ENCODE results near the gene TIMMDC1.

The TIMMDC1 gene

GRCh38 chr3:119555929-119556328, 57.6 kb downstream of the TIMMDC1 start:
- TF ChIP-seq CTCF (IDR thresholded peaks at IDR 0.05; ENCODE audit: insufficient read depth, low read length, poor library complexity, severe bottlenecking) = no peak
- TF ChIP-seq EZH2phosphoT487 (conservative IDR thresholded peaks at IDR 0.05; ENCODE audit: low read length) = no peak
- Histone ChIP-seq H4K20me1 (ENCODE audit: low read depth, low read length) (no peaks in the 10 kb centered on the region), H3K27me3 (ENCODE audit: low read length) (no peaks in the 10 kb centered on the region), H3F3A (ENCODE audit: insufficient read depth) (peaks cover 14% of the 10 kb centered on the region), H3K4me3 (ENCODE audit: insufficient read depth, low read length, poor library complexity, severe bottlenecking) (peak overlapping the region; percentile 62), H2AFZ (ENCODE audit: low read depth, low read length, severe bottlenecking) (no peak overlapping the region), H3K9me3 (ENCODE audit: insufficient read depth, low read length) (no peaks in the 10 kb centered on the region), H3K9ac (ENCODE audit: low read length) (peak overlapping the region; percentile 77), H3K36me3 (ENCODE audit: low read length) (peaks cover 15% of the 10 kb centered on the region), H3K4me2 (ENCODE audit: low read depth, low read length, poor library complexity, severe bottlenecking) (peak overlapping the region; percentile 68), H3K27ac (ENCODE audit: low read depth, low read length) (peak overlapping the region; percentile 96), H3K79me2 (ENCODE audit: insufficient read depth, low read length) (peaks cover 81% of the 10 kb centered on the region), H3K9me2 (replicated peaks; ENCODE audit: insufficient read depth, low read length) (no peaks in the 10 kb centered on the region)

GRCh38 chr3:119557192-119557876, 59.0 kb downstream of the TIMMDC1 start:
- peak overlapping the region; percentile 77 for H3K9ac ChIP-seq (ENCODE audit: low read length)
- no peaks in the 10 kb centered on the region for H3K9me3 ChIP-seq (ENCODE audit: insufficient read depth, low read length)
- H3K36me3 ChIP-seq (ENCODE audit: low read length) = peaks cover 15% of the 10 kb centered on the region
- H2AFZ ChIP-seq (ENCODE audit: low read depth, low read length, severe bottlenecking) = no peak overlapping the region
- no peaks in the 10 kb centered on the region for H4K20me1 ChIP-seq (ENCODE audit: low read depth, low read length)
- H3K27me3 ChIP-seq (ENCODE audit: low read length) = no peaks in the 10 kb centered on the region
- no peaks in the 10 kb centered on the region for H3K9me2 ChIP-seq (replicated peaks; ENCODE audit: insufficient read depth, low read length)
- peak overlapping the region; percentile 62 for H3K4me3 ChIP-seq (ENCODE audit: insufficient read depth, low read length, poor library complexity, severe bottlenecking)
- H3K79me2 ChIP-seq (ENCODE audit: insufficient read depth, low read length) = peaks cover 77% of the 10 kb centered on the region
- TF ChIP-seq EZH2phosphoT487 (conservative IDR thresholded peaks at IDR 0.05; ENCODE audit: low read length) (no peak), CTCF (IDR thresholded peaks at IDR 0.05; ENCODE audit: insufficient read depth, low read length, poor library complexity, severe bottlenecking) (no peak)
- peaks cover 27% of the 10 kb centered on the region for H3F3A ChIP-seq (ENCODE audit: insufficient read depth)
- H3K4me2 ChIP-seq (ENCODE audit: low read depth, low read length, poor library complexity, severe bottlenecking) = peak overlapping the region; percentile 68
- peak overlapping the region; percentile 96 for H3K27ac ChIP-seq (ENCODE audit: low read depth, low read length)

GRCh38 chr3:119557877-119558269, 59.5 kb downstream of the TIMMDC1 start:
- Histone ChIP-seq H3K27ac (ENCODE audit: low read depth, low read length) (peak overlapping the region; percentile 96), H3K9me2 (replicated peaks; ENCODE audit: insufficient read depth, low read length) (no peaks in the 10 kb centered on the region), H3K36me3 (ENCODE audit: low read length) (peaks cover 15% of the 10 kb centered on the region), H3K9ac (ENCODE audit: low read length) (peak overlapping the region; percentile 77), H3K27me3 (ENCODE audit: low read length) (no peaks in the 10 kb centered on the region), H3K4me3 (ENCODE audit: insufficient read depth, low read length, poor library complexity, severe bottlenecking) (peak overlapping the region; percentile 62), H3K9me3 (ENCODE audit: insufficient read depth, low read length) (no peaks in the 10 kb centered on the region), H3K4me2 (ENCODE audit: low read depth, low read length, poor library complexity, severe bottlenecking) (peak overlapping the region; percentile 68), H4K20me1 (ENCODE audit: low read depth, low read length) (no peaks in the 10 kb centered on the region), H3K79me2 (ENCODE audit: insufficient read depth, low read length) (peaks cover 73% of the 10 kb centered on the region), H3F3A (ENCODE audit: insufficient read depth) (peaks cover 32% of the 10 kb centered on the region), H2AFZ (ENCODE audit: low read depth, low read length, severe bottlenecking) (no peak overlapping the region)
- TF ChIP-seq CTCF (IDR thresholded peaks at IDR 0.05; ENCODE audit: insufficient read depth, low read length, poor library complexity, severe bottlenecking) (no peak), EZH2phosphoT487 (conservative IDR thresholded peaks at IDR 0.05; ENCODE audit: low read length) (no peak)
